Stimulated activated CD4-positive, alpha-beta T cell treated with anti-CD3 and anti-CD28 coated beads, Interleukin-4, amount 100 ng/mL, for 48 hours (primary cell): ENCODE measurements around the gene FAN1.

Experiments used
- DNase-seq, 2 donors: peaks; one replicate each; pipeline ENCODE4 v3.0.0-alpha.2; 2020; ENCODE audit warnings: low read depth in 2 of 2

FAN1 gene

GRCh38 chr15:30919877-30920550, 16.3 kb downstream of the FAN1 start:
- no peak for DNase-seq

DNA sequence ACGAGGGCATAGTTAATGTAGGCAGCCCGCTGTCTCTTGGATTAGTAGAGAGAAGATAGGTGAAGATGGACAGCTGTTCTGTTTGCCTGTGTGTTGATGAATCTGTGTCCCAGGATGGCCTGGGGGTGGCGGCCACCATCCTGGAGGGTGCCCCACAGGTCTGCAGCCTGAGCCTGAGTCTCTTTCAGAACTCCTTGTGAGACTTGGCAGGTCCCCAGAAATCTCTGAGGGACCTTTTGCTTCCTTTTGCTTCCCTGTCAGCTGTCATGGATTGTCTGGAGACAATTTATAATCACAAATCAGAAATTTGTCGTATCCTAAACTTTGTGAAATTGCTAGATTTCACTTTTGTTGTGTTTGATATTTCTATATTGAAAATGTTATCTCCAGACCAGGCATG, 17.4 kb downstream of the FAN1 start:
- DNase-seq: no peak

DNA sequence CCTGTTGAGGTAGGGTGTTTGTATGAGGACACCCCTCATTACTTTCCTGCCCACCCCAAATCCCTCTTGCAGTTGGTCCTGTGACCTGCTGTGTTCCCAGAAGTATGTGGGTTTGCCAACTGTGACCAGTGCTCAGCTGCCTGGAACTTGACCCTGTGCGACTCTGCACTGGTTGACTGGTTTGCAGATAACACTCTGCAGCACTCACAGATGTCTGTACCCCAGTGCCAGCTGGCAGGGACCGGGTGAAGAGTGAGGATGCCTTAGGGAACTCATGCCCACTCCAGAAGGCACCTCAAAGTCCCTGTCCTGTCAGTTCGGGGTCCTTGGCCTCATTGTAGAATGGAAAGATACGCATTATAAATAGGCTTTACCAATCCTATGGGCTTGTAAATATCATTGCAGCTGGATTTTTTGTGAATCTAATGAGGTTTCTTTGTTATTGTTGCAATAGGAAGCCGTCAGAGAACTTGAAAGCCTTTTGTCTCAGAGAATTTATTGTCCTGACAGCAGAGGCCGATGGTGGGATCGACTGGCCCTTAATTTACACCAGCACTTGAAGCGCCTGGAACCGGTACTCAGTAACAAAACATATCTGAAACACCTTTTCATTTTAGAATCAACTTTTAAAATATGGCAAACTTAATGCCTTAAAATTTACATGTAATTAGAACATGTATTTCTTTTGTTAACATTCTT, 18.2 kb downstream of the FAN1 start:
- DNase-seq: no peak

GRCh38 chr15:30922480-30923311, 19.0 kb downstream of the FAN1 start:
- DNase-seq: no peak

GRCh38 chr15:30923429-30923828, 19.7 kb downstream of the FAN1 start:
- DNase-seq: no peak

DNA sequence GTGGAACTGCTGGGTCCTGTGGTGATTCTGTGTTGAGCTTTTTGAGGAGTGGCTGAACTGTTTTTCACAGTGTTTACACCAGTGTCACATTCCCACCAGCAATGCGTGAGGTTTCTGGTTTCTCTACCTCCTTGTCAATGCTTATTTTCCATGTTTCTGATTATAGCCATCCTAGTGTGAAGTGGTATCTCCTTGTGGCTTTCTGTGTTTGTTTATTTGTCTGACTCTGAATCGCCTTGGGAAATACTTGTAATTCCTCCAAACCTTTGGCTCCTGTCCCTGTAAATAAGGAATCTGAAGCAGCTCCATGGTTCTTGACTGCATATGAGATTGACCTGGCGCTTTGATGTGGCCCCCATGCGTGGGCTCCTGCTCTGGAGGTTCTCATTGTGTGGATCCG, 20.6 kb downstream of the FAN1 start:
- DNase-seq: no peak

DNA sequence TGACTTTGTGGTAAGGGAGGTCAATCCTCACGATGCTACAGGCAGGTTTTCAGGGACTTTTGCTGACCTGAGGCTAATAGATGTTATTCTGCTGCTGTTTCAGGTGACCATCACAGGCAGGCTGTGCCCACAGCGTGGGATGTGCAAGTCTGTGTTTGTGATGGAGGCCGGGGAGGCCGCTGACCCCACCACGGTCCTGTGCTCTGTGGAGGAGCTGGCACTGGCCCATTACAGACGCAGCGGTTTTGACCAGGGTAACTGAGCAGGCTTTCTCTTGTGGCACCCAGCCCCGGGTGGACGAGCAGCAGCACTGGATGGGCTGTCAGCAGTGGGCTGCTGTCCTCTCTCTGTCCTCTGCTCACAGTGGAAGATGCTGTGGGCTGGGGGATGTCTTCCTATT, 22.0 kb downstream of the FAN1 start:
- no peak for DNase-seq

GRCh38 chr15:30926161-30926560, 22.4 kb downstream of the FAN1 start:
- no peak for DNase-seq

DNA sequence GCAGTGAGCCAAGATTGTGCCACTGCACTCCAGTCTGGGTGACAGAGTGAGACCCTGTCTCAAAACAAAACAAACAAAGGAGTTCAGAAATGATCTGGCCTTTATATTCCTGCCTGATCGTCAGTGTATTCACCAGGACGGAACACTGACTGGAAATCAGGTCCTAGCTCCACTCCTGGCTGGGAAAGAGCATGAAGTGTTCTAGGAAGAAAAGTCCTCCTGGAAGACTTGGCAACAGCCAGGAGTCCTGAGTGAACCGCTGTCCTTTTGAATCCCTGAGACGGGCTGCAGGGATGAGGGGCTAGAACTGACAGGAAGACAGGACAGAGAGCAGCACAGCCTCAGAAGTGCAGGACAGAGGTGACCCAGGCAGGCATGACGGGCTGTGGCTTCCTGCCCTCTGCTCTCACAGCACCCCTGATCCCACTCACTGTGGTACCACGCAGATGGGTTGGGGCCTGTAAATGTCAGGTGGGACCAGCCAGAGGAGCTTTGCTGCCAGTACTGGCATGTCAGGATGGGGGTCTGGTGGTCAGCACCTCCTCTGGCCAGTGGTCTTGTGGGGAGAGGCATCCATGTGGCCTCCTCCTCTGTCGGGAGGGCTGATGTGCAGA, 23.5 kb downstream of the FAN1 start:
- no peak for DNase-seq

- no peak for DNase-seq
Measured at GRCh38 chr15:30928076-30928475, 24.4 kb downstream of the FAN1 start.

DNA sequence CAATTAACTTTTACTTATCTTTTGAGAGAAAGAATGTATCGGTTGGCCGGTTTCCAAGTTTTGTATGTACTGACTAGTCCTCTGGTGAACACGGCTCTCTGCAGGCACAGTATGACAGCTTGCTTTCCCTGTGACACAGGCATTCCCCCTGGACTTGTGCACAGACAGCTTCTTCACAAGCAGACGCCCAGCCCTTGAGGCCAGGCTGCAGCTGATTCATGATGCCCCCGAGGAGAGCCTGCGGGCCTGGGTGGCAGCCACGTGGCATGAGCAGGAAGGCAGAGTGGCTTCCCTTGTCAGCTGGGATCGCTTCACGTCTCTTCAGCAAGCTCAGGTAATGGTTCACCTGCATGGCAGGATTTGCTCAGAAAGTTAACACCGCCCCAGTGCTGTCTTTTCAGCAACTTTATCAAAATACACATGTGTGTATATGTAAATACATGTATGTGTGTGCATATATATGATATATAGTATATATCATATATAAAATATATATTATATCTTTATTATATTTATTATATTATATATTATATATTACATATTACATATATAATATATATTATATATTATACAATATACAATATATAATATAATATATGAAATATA, 25.5 kb downstream of the FAN1 start:
- no peak for DNase-seq

DNA sequence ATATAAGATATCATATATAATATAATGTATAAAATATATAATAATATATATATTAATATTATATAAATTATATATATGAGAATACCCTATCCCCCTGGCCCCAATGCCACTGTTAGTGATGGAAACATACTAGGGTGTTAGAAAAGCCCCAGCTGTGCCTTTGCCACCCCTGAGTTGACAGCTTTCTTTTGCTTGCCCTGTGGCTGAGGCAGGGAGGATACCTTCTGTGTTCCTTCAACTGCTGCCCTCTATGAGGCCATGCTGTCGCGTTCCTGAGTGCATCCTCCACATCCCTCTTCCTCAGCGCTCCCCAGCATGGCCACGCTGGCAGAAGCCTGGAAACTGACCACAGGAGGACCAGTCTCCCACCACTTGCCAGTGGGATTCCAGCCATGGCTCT, 26.3 kb downstream of the FAN1 start:
- DNase-seq: no peak

GRCh38 chr15:30930422-30930821, 26.7 kb downstream of the FAN1 start:
- no peak for DNase-seq

GRCh38 chr15:30933293-30933692, 29.6 kb downstream of the FAN1 start:
- DNase-seq: no peak

DNA sequence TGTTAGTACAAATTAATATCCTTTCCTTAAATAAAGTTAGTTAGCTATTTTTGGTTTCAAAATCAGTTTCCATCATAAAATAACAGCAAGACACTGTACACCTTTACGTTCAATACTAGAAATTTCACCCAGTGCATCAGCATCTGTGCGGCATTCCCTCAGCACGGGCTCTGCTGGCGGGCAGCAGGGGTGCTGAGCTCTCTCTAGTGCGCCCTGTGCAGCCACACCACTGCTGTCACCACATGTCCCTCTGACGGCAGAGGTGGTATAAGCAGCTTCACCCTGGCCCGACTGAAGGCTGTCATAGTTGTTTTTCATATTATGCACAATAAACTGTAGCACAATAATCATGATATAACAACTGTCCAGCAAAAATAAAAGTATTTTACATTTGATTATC, 35.4 kb downstream of the FAN1 start:
- no peak for DNase-seq

DNA sequence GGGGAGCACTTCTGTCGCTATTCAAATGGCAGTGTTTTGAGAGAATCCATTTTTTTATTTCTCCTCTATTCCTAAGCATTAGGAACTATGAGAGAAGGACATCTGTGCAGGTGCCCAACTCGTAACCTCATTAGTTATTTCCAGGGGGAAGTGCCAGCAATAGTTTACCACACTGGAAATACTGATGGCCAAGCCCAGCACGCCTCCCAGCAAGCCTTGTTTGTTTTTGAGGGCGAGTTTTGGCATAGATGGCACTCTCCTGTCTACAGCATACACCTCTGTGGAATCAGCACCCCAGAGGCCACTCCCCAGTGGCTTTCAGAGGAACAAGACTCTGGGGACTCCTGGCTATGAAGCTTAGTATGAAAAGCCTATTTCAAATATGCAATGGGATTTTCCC, 36.6 kb downstream of the FAN1 start:
- no peak for DNase-seq

- DNase-seq: no peak
Measured at GRCh38 chr15:30941520-30941919, 37.8 kb downstream of the FAN1 start.

GRCh38 chr15:30943654-30944335, 40.1 kb downstream of the FAN1 start:
- DNase-seq: no peak

DNA sequence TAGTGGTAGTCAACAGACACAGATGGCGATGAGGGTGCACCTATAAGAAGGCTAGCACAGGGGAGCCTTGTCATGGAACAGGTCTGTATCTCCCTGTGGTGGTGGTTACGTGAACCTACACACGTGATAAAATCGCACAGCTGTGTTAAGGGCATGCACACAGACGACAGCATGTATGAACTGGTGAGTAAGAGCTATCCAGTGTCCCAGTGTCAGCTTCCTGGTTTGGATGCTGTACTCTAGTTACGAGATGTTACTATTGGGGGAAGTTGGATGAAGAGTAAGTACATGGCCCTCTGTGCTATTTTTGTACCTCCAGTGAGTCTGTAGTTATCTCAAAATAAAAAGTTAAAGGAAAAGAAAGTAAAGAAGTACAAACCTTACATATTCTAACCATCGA, 49.5 kb downstream of the FAN1 start:
- DNase-seq: no peak

- DNase-seq: peak; percentile 4 to 7
Measured at GRCh38 chr15:30953731-30954378, 50.1 kb downstream of the FAN1 start.

GRCh38 chr15:30954674-30955073, 51.0 kb downstream of the FAN1 start:
- DNase-seq: no peak
